Left ventricle myocardium superior (tissue), 1 donor: ENCODE results near the gene PIK3R6. TPM values are rescaled to one million over a fixed set of nuclear protein-coding genes. Genes with fewer than 3 reads are reported as not detected.
A peak's percentile ranks its signal among the peaks of the same experiment; 100 is the strongest.
"Not testable (repeated sequence)": the region's sequence is repeated elsewhere in the genome, so short reads cannot be mapped to it uniquely, and the experiment has no call there.

Source experiments
- ATAC-seq: fragments of 200-7000 bp; cut with Tn5 transposase; one replicate; pipeline ENCODE4 v1.9.1; 2020; ENCODE audit warnings: mild to moderate bottlenecking, moderate library complexity
- DNase-seq: peaks from one replicate; pipeline ENCODE4 v3.0.0-alpha.2; 2020
- intact Hi-C: fragments of 100-400 bp; cut with micrococcal nuclease; formaldehyde crosslinking; loops from one replicate; pipeline ENCODE4 v1.11.0; 2022
- total RNA-seq: library from RNA; stranded (reverse); fragmentation: NEBNext Ultra II Directional; extraction: Animal tissue kit (Norgen Biotek cat#: 25700); gene quantifications from one replicate; pipeline ENCODE4 v1.2.1, GENCODE V29; 2021
- donor health status: DM: no; HTN: yes; CAD: no; lungs with severe emphysema.

PIK3R6 gene
- total RNA-seq, 1 donor from 2014 or later: 1.4 TPM

GRCh38 chr17:8861495-8862181 is 5.8 kb downstream of the PIK3R6 start:
- no peak for ATAC-seq
- intact Hi-C loops: no loop called here
- DNase-seq: no peak

DNA sequence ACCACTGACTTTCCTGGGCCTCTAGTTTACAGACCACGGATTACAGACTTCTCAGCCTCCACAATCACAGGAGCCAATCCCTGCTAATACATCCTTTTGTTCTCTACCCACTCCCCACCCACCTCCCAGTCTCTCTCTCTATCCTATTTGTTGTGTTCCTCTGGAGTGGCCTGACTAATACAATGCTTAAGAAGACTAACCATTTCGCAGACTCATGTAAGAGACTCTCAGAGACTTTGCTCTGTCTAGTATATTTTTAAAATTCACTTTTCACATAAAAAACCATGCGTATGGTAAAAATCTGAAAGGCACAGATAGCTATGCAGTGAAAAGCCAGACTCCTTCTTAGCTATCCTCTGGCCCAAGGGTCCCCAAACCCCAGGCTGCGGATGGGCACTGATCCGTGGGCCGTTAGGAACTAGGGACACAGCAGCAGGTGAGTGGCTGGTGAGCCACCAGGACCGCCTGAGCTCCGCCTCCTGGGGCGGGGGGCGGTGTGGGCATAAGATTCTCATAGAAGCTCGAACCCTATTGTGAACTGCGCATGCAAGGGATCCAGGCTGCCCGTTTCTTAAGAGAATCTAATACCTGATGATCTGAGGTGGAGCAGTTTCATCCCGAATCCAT is 7.6 kb downstream of the PIK3R6 start:
- intact Hi-C loops: no loop called here
- ATAC-seq (no peak), DNase-seq (no peak)

DNA sequence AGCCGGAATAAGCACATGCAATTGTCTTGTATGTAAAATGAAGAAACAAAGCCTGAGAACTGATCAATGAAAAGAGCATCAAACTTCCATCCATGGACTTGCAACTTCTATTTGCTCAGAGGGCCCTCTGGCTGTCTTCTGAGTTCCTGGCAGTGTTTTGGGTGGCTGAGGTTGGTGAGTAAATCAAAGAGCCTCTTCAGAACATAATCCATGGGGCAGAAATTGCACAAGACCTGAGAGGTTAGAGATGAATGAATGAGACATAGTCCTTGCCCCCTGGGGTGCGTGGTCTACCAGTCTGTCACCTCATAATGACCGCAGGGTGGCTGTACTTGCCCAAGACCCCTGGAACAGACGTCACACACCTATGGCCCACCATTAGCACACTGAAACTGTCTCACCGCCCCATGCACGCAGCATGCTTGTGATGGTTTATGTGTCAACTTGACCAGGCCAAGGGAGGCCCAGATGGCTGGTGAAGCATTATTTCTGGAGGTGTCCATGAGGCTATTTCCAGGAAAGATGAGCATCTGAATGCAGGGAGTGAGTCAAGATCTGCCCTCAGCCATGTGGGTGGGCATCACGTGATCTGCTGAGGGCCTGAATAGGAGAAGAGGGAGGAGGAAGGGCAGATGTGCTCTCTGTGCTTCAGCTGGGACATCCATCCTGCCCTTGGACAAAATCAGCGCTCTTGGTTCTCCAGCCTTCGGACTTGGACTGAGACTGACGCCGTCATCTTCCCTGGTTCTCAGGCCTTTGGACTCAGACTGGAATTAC is 8.3 kb downstream of the PIK3R6 start:
- DNase-seq (no peak), ATAC-seq (no peak)
- intact Hi-C loops: no loop called here

- intact Hi-C loops: no loop called here
Observed at GRCh38 chr17:8857919-8858318, 9.6 kb downstream of the PIK3R6 start.

GRCh38 chr17:8856869-8857575 is 10.5 kb downstream of the PIK3R6 start:
- ATAC-seq (peak; percentile 85), DNase-seq (no peak)
- intact Hi-C loops: no loop called here

More at GRCh38 chr17:8857919-8858318, 9.6 kb downstream of the PIK3R6 start:
- ATAC-seq (peak; percentile 63), DNase-seq (peak; percentile 48)

GRCh38 chr17:8856205-8856603 is 11.3 kb downstream of the PIK3R6 start:
- DNase-seq, intact Hi-C loops, ATAC-seq: not testable (repeated sequence)

DNA sequence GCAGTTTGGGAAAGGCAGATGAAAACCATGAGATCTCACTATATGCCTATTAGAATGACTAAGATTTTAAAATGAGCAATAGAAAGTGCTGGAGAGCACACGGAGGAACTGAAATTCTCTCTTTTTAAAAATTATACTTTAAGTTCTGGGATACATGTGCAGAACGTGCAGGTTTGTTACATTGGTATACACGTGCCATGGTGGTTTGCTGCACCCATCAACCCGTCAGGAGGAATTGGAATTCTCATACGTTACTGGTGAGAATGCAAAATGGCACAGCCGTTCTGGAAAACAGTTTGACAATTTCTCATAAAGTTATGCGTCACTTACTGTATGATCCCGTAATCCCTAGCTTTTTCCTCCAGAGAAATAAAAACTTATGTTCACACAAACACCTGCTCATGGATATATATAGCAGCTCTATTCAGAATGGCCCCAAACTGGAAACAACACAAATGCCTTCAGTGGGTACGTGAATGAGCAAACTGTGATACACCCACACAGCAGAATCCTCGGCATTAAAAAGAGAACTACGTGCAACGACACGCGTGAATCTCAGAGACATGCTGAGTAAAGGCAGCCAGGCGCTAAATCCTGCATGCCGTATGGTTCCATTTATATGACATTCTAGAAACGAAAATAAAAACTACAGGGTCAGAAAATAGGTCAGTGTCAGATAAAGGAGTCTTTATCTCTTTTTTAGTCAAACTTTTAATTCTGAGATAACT is 11.8 kb downstream of the PIK3R6 start:
- DNase-seq: no peak
- intact Hi-C loops: no loop called here
- no peak for ATAC-seq

DNA sequence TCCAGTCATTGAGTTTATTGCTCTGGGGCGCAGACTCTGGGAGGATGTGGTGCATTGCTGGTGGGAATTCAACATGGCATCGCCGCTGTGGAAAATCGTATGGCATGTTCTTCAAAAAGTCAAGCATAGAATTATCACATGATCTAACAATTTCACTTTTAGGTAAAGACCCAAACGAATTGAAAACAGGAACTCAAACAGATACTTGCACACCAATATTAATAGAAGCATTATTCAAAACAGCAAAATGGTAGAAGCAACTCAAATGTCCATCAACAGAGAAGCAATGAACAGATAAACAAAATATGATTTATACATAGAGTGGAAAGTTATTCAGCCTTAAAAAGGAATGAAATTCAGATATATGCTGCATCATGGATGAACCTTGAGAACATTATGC is 15.9 kb downstream of the PIK3R6 start:
- intact Hi-C loops: no loop called here
- ATAC-seq: no peak
- no peak for DNase-seq

DNA sequence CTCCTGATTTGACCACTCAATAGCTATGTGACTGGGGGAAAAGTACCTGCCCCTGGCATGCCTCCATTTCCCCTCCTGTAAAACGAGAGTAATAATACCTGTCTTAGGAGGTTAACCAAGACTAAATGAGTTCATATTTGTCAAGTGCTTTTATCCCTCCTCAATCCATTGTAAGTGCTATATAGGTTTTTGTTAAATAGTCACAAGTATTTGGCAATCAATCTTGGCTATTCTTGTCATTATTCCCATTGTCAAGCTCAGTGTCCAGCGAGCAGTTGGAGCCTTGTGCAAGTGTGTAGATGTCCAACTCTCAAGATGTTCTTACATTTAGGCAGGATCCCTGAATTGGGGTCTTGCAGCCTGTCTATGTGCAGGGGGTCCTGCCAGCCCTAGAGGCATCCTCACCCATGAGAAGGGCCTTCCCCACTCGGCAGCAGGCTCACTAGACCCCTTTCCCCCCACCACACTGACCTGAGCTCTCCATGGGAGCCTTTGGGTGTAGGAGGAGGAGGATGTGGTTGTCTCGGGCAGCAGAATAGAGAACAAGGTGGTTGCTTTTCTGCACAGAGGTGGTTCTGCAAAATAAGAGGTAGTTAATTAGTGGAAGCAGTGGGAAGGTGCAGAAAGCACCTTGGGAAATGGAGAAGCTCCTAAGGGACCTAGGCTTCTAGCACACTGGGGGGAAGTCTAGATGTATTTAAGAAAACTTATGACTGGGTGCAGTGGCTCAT is 18.0 kb downstream of the PIK3R6 start:
- DNase-seq (no peak), ATAC-seq (no peak)
- intact Hi-C loops: no loop called here

DNA sequence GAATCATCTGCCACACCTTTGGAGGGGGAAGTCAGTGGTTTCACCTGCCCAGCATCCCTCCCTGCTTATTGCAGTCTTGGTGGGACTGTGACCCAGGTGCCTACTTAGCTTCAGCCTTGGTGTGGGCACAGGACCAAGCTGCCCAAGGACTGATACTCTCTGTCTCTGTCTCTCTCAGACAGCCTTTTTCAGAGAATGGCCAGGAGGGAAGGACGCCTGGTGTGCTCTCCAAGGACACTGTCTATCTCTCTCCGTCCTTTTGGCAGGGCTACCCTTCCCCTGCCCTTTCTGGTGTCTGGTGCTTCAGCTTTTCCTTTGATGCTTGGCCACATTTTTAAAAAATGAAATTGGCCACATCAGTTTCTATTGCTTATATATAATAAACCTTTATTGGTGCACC is 19.6 kb downstream of the PIK3R6 start:
- ATAC-seq (peak; percentile 82), DNase-seq (peak; percentile 44)
- intact Hi-C loops: no loop called here

DNA sequence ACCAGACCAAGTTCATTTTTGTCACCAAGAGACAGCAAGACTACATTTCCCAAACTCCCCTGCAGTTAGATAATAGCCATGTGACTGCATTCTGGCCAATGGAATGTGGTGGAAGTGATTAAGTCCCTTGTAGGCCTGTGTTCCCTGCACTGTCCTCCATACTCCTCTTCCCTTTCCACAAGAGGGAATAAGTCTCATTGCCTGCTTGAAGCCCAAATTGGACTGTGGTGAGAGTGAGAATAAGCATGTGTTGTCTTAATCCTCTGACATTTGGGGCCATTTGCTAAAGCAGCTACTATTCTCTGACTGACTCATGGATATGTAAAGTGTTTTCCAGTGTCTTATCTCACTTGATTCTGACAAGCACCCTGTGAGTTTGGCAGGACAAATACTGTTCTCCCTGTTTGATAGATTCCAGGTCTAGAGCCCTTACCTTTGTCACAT is 20.7 kb downstream of the PIK3R6 start:
- ATAC-seq: peak; percentile 91
- intact Hi-C loops: no loop called here
- DNase-seq: no peak

DNA sequence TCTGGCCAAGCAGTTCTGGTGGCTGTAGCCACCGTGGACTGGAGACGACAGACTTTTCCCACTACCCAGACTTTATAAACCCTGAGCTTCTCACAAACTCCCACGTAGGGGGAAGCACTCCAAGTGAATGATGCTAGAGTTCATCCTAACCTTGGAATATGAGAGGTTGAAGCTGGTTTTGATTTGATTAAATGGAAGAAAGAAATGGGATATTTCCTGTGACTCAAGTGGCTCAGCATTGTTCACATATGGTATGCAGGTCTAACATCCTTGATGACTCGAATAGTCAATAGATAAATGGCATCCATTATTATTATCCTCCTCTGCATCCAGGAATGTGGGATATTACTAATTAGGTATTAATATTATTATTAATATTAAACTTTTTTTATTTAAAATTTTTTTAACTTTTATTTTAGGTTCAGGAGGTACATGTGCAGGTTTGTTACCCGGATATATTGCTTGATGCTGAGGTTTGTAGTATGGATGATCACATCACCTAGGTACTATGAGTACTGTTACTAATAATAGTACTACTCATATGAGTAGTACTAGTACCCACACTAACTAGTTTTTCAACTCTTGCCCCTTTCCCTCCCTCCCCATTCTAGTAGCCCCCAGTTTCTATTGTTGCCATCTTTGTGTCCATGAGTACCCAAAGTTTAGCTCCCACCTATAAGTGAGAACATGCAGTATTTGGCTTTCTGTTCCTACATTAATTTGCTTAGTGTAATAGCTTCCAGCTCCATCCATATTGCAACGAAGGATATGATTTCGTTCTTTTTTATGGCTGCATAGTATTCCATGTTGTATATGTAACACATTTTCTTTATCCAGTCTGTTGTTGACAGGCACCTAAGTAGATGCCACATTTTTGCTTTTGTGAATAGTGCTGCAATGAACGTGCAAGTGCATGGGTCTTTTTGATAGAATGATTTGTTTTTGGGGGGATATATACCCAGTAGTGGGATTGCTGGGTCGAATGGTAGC is 22.9 kb downstream of the PIK3R6 start:
- intact Hi-C loops: no loop called here
- ATAC-seq: no peak
- no peak for DNase-seq

DNA sequence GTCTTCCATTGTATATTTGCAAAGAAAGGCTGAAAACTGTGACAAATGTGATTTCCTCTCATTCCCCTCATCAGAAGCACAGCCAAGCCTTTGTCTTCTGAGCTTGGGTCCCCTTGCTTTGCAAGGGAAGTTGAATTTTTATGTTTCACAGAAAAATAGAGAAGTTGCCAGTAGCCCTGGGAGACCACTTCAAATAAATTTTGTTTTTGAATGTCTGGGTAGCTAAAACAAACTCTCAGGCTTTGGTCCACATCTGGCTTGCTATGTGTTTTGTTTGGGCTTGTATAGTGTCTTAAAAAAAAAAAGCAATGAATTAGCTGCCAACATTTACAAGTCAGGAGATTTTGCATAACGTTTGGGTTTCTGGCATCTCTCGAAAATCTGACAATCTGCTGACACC is 24.1 kb downstream of the PIK3R6 start:
- intact Hi-C loops: no loop called here
- DNase-seq: no peak
- ATAC-seq: no peak

GRCh38 chr17:8841844-8842243 is 25.6 kb downstream of the PIK3R6 start:
- intact Hi-C loops: no loop called here
- DNase-seq: no peak
- no peak for ATAC-seq

- peak; percentile 46 for ATAC-seq
- no peak for DNase-seq
- intact Hi-C loops: no loop called here
Observed at GRCh38 chr17:8839410-8839935, 28.0 kb downstream of the PIK3R6 start.

GRCh38 chr17:8838551-8839095 is 28.9 kb downstream of the PIK3R6 start:
- ATAC-seq: no peak
- intact Hi-C loops: no loop called here
- DNase-seq: no peak
